ENCODE results near the gene VAPA. TPM values are rescaled to one million over a fixed set of nuclear protein-coding genes. Genes with fewer than 3 reads are reported as not detected.

The VAPA gene
- total and polyA plus RNA-seq, 2 donors (not counting 3 experiments of a cell fraction or from before 2014, with no cell fraction given) = 105 to 163 TPM

DNA sequence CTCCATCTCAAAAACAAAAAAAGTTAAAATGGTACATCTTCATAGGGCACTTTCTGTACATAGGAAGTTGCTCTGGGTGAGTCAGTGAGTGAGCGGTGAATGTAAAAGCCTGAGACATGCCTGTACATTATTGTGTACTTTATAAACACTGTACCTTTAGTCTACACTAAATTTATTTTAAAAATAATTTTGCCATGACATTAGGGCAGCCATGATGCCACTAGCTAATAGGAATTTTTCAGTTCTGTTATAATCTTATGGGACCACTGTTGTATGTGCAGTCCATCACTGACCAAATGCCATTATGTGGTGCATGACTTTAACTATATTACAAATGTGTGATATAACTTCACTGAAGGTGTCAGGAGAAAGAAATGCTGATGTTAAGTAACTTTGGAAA is 39.1 kb upstream of the VAPA start:
- POLR2A ChIA-PET = no interaction called here
- no TSS peak for BruUV-seq (replicated peaks)
- no peak overlapping the region for H3K4me3 ChIP-seq (replicated peaks in 1 of 3; ENCODE audit: insufficient read depth in 1 of 3, low read depth in 1 of 3, low read length in 3 of 3)
- dilution Hi-C loops (cut with MboI; ENCODE audit: extremely low pct_ligation_motif_present, low sequenced_read_pairs) (no loop called here), intact Hi-C loops (cut with micrococcal nuclease) (no loop called here)
- no peak overlapping the region for H2AFZ ChIP-seq (ENCODE audit: low read depth, low read length)
- TF ChIP-seq EZH2 (IDR thresholded peaks at IDR 0.05; ENCODE audit: borderline replicate concordance, low read depth, low read length, severe bottlenecking) = no peak
- peak; percentile 41 for TF ChIP-seq FOS (IDR thresholded peaks at IDR 0.05; ENCODE audit: borderline replicate concordance, insufficient read depth, low read length)
- H3K36me3 ChIP-seq (ENCODE audit: control insufficient read depth in 2 of 2, extremely low read depth in 1 of 2, insufficient read depth in 2 of 2, low read length in 2 of 2) = no peaks in the 10 kb centered on the region
- H3K79me2 ChIP-seq (ENCODE audit: control insufficient read depth, insufficient read depth, low read length) = no peaks in the 10 kb centered on the region
- H3K9ac ChIP-seq (replicated peaks; ENCODE audit: extremely low read depth, insufficient read depth, low read length) = no peak overlapping the region
- H3K4me2 ChIP-seq (ENCODE audit: insufficient read depth, low read length) = no peak overlapping the region
- H3K27ac ChIP-seq (ENCODE audit: insufficient read depth, low read depth, low read length) = no peak overlapping the region
- H4K20me1 ChIP-seq (replicated peaks; ENCODE audit: control insufficient read depth, extremely low read depth, insufficient read depth, low read length) = no peaks in the 10 kb centered on the region
- H3K9me1 ChIP-seq (replicated peaks; ENCODE audit: control insufficient read depth, extremely low read depth, insufficient read depth, low read length) = no peaks in the 10 kb centered on the region
- peak; percentile 28 for DNase-seq (ENCODE audit: low read depth, low spot score)
- peak; percentile 18 for FAIRE-seq
- CTCF ChIA-PET = no interaction called here
- peaks cover 37% of the 10 kb centered on the region for H3K4me1 ChIP-seq (ENCODE audit: control insufficient read depth, extremely low read depth, insufficient read depth, low read length)
- no peaks in the 10 kb centered on the region for H3K27me3 ChIP-seq (ENCODE audit: control insufficient read depth in 2 of 2, insufficient read depth in 2 of 2, low read length in 2 of 2)
- no peaks in the 10 kb centered on the region for H3K9me3 ChIP-seq (replicated peaks; ENCODE audit: control insufficient read depth, insufficient read depth, low read length)

DNA sequence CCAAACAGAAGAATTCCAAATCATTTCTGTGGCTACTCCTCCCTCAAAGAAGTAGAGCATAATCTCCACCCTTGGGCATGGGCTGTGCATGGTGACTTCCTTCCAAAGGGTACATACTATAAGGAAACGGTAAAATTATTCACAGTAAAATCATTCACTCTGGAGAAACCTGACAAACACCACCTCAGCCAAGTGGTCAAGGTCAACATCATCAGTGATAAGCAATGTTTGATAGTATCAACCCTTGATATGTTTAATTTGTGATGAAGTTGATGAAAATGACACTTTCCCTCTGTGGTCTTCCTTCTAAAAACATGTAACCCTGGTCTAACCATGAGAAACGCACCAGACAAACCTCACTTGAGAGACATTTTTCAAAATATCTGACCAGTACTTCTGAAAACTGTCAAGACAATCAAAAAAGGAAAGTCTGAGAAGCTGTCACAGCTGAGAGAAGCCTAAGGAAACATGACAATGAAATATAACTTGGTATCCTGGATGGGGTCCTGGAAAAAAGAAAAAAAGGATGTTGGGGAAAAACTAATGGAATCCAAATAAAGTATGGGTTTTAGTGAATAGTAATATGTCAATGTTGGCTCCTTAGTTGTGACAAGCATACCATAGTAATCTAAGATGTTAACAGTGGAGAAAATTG is 37.5 kb upstream of the VAPA start:
- H3K79me2 ChIP-seq (ENCODE audit: control insufficient read depth, insufficient read depth, low read length) = no peaks in the 10 kb centered on the region
- peak overlapping the region in 1 of 3 experiments; percentile 34 for H3K4me3 ChIP-seq (replicated peaks in 1 of 3; ENCODE audit: insufficient read depth in 1 of 3, low read depth in 1 of 3, low read length in 3 of 3)
- no peaks in the 10 kb centered on the region for H3K9me1 ChIP-seq (replicated peaks; ENCODE audit: control insufficient read depth, extremely low read depth, insufficient read depth, low read length)
- no peaks in the 10 kb centered on the region for H3K9me3 ChIP-seq (replicated peaks; ENCODE audit: control insufficient read depth, insufficient read depth, low read length)
- no peaks in the 10 kb centered on the region for H3K27me3 ChIP-seq (ENCODE audit: control insufficient read depth in 2 of 2, insufficient read depth in 2 of 2, low read length in 2 of 2)
- H3K27ac ChIP-seq (ENCODE audit: insufficient read depth, low read depth, low read length) = peak overlapping the region; percentile 89
- H3K4me1 ChIP-seq (ENCODE audit: control insufficient read depth, extremely low read depth, insufficient read depth, low read length) = peaks cover 27% of the 10 kb centered on the region
- no peak for FAIRE-seq
- no peaks in the 10 kb centered on the region for H4K20me1 ChIP-seq (replicated peaks; ENCODE audit: control insufficient read depth, extremely low read depth, insufficient read depth, low read length)
- peak overlapping the region; percentile 70 for H2AFZ ChIP-seq (ENCODE audit: low read depth, low read length)
- no peak for DNase-seq (ENCODE audit: low read depth, low spot score)
- dilution Hi-C loops (cut with MboI; ENCODE audit: extremely low pct_ligation_motif_present, low sequenced_read_pairs) = no loop called here
- CTCF ChIA-PET = interaction anchor here (0.6 to 1.6 kb wide), 4 partner anchors 16 to 75 kb away, joined by 3 to 7 read pairs (median 3); partner anchors contain the start of gene VAPA
- no peaks in the 10 kb centered on the region for H3K36me3 ChIP-seq (ENCODE audit: control insufficient read depth in 2 of 2, extremely low read depth in 1 of 2, insufficient read depth in 2 of 2, low read length in 2 of 2)
- TF ChIP-seq MAX (IDR thresholded peaks at IDR 0.05; ENCODE audit: insufficient read depth, insufficient read length) (no peak), GATA2 (IDR thresholded peaks at IDR 0.05; ENCODE audit: insufficient read depth, insufficient read length, low read depth, low read length) (peak; percentile 36), MYC (IDR thresholded peaks at IDR 0.05; ENCODE audit: low read depth, low read length) (no peak), FOS (IDR thresholded peaks at IDR 0.05; ENCODE audit: borderline replicate concordance, insufficient read depth, low read length) (no peak)
- no TSS peak for BruUV-seq (replicated peaks)
- peak overlapping the region; percentile 73 for H3K9ac ChIP-seq (replicated peaks; ENCODE audit: extremely low read depth, insufficient read depth, low read length)
- peak overlapping the region; percentile 59 for H3K4me2 ChIP-seq (ENCODE audit: insufficient read depth, low read length)
- POLR2A ChIA-PET = interaction anchor here (1.4 kb wide), 1 partner anchor 8 kb away, joined by 3 read pairs; no protein-coding TSS in a partner anchor
- intact Hi-C loops (cut with micrococcal nuclease) = loop anchor here (2.0 kb wide), 1 partner anchor 52 kb away; no protein-coding TSS in a partner anchor
